CD4-positive, CD25-positive, alpha-beta regulatory T cell (primary cell): Measurements from ENCODE around the gene USF2. TPM values are rescaled to one million over a fixed set of nuclear protein-coding genes. Genes with fewer than 3 reads are reported as not detected.

Experiments used
- ATAC-seq, 2 donors: fragments of 150-1000 bp; cut with Tn5 transposase; one replicate each; pipeline ENCODE4 v1.10.0; 2021; ENCODE audit warnings: low read depth in 2 of 2, moderate number of reproducible peaks in 2 of 2, moderate library complexity in 1 of 2
- DNase-seq, 3 donors: peaks; one replicate each; pipeline versions ENCODE4 v3.0.0 to v3.0.0-alpha.2; 2012 to 2022; ENCODE audit warnings: mixed read lengths in 1 of 3
- H3K27ac ChIP-seq: one replicate; pipeline ENCODE4 v1.7.0; 2013; ENCODE audit warnings: mild to moderate bottlenecking, low read length; ENCODE audit not compliant: insufficient read depth, poor library complexity, severe bottlenecking
- H3K27me3 ChIP-seq: one replicate; pipeline ENCODE4 v1.7.0; 2013; ENCODE audit warnings: low read length; ENCODE audit not compliant: control insufficient read depth, insufficient read depth
- H3K36me3 ChIP-seq: one replicate; pipeline ENCODE4 v1.7.0; 2013; ENCODE audit warnings: mild to moderate bottlenecking, low read length, moderate library complexity; ENCODE audit not compliant: control insufficient read depth, insufficient read depth
- H3K4me1 ChIP-seq: 2 replicates; pipeline ENCODE4 v1.7.0; 2013; ENCODE audit warnings: mild to moderate bottlenecking, low read length; ENCODE audit not compliant: insufficient read depth, control insufficient read depth, poor library complexity, severe bottlenecking
- H3K4me3 ChIP-seq: one replicate; pipeline ENCODE4 v1.7.0; 2013; ENCODE audit warnings: low read depth, mild to moderate bottlenecking, low read length, moderate library complexity
- H3K9me3 ChIP-seq, 2 experiments: 1 replicate in 1 of 2; 2 replicates in 1 of 2; pipeline ENCODE4 v1.7.0; 2013; ENCODE audit warnings: low read length in 2 of 2, mild to moderate bottlenecking in 1 of 2, moderate library complexity in 1 of 2; ENCODE audit not compliant: control insufficient read depth in 2 of 2
- H3K27ac Mint-ChIP-seq, 3 donors: one replicate each; pipeline ENCODE4 v1.8.0; 2020 to 2022; ENCODE audit warnings: mild to moderate bottlenecking in 3 of 3, mixed read lengths in 3 of 3, moderate library complexity in 2 of 3
- H3K27me3 Mint-ChIP-seq: one replicate; pipeline ENCODE4 v1.8.0; 2022; ENCODE audit warnings: mild to moderate bottlenecking, mixed read lengths
- H3K36me3 Mint-ChIP-seq: one replicate; pipeline ENCODE4 v1.8.0; 2020; ENCODE audit warnings: mixed read lengths
- H3K4me1 Mint-ChIP-seq, 4 donors: one replicate each; pipeline ENCODE4 v1.8.0; 2020 to 2022; ENCODE audit warnings: mixed read lengths in 4 of 4, mild to moderate bottlenecking in 1 of 4
- H3K4me3 Mint-ChIP-seq, 4 donors: one replicate each; pipeline ENCODE4 v1.8.0; 2020 to 2022; ENCODE audit warnings: mild to moderate bottlenecking in 4 of 4, mixed read lengths in 4 of 4, moderate library complexity in 3 of 4
- H3K9me3 Mint-ChIP-seq, 7 donors: one replicate each; pipeline ENCODE4 v1.8.0; 2020 to 2022; ENCODE audit warnings: mixed read lengths in 7 of 7, mild to moderate bottlenecking in 3 of 7, moderate library complexity in 2 of 7
- polyA plus RNA-seq, 4 donors: library from polyadenylated mRNA; unstranded; fragments of 300-500 nt; fragmentation: Illumina TruSeq; gene quantifications; one replicate each; pipeline ENCODE4 v1.2.3, GENCODE V29; 2021
- total RNA-seq: library from RNA; stranded (reverse); gene quantifications from one replicate; pipeline ENCODE4 v1.2.3, GENCODE V29; 2022

The USF2 gene
- total and polyA plus RNA-seq, 5 donors from 2014 or later, result 5.9 to 277 (median 7.3) TPM

GRCh38 chr19:35293808-35294207, 25.0 kb downstream of the USF2 start:
- H3K4me1 ChIP-seq, result peaks cover 11% of the 10 kb centered on the region
- ATAC-seq, result no peak
- DNase-seq, result no peak

GRCh38 chr19:35294328-35294727, 25.6 kb downstream of the USF2 start:
- Histone ChIP-seq H3K4me3 (no peak overlapping the region), H3K27me3 (no peaks in the 10 kb centered on the region), H3K27ac (no peak overlapping the region), H3K9me3 (no peaks in the 10 kb centered on the region), H3K4me1 (peaks cover 11% of the 10 kb centered on the region), H3K36me3 (no peaks in the 10 kb centered on the region)
- DNase-seq, result no peak
- Mint-ChIP-seq H3K9me3 (no peaks in the 10 kb centered on the region), H3K4me1 (peaks cover 0 to 8% (median 4%) of the 10 kb centered on the region in 4 donors), H3K36me3 (no peaks in the 10 kb centered on the region), H3K27me3 (no peaks in the 10 kb centered on the region), H3K27ac (no peak overlapping the region), H3K4me3 (no peak overlapping the region)
- ATAC-seq, result no peak

More at GRCh38 chr19:35293808-35294207, 25.0 kb downstream of the USF2 start:
- Mint-ChIP-seq H3K4me1 (peaks cover 0 to 8% (median 4%) of the 10 kb centered on the region in 4 donors), H3K27me3 (no peaks in the 10 kb centered on the region), H3K4me3 (no peak overlapping the region), H3K27ac (no peak overlapping the region), H3K9me3 (no peaks in the 10 kb centered on the region), H3K36me3 (no peaks in the 10 kb centered on the region)
- no peaks in the 10 kb centered on the region for H3K27me3 ChIP-seq
- H3K36me3 ChIP-seq, result no peaks in the 10 kb centered on the region
- H3K27ac ChIP-seq, result no peak overlapping the region
- no peak overlapping the region for H3K4me3 ChIP-seq
- H3K9me3 ChIP-seq, result no peaks in the 10 kb centered on the region

- no peaks in the 10 kb centered on the region for H3K27me3 ChIP-seq
- Mint-ChIP-seq H3K27ac (peak overlapping the region in 2 of 3 donors; percentile 44 to 73), H3K36me3 (no peaks in the 10 kb centered on the region), H3K9me3 (no peaks in the 10 kb centered on the region), H3K4me1 (peaks cover 0 to 8% (median 4%) of the 10 kb centered on the region in 4 donors), H3K4me3 (peak overlapping the region in 1 of 4 donors; percentile 54), H3K27me3 (no peaks in the 10 kb centered on the region)
- no peaks in the 10 kb centered on the region for H3K36me3 ChIP-seq
- no peak overlapping the region for H3K4me3 ChIP-seq
- peaks cover 11% of the 10 kb centered on the region for H3K4me1 ChIP-seq
- H3K27ac ChIP-seq, result no peak overlapping the region
- ATAC-seq (no peak), DNase-seq (no peak)
- H3K9me3 ChIP-seq, result no peaks in the 10 kb centered on the region
Observed at GRCh38 chr19:35294859-35295791, 26.4 kb downstream of the USF2 start.

GRCh38 chr19:35295792-35296462, 27.2 kb downstream of the USF2 start:
- Mint-ChIP-seq H3K36me3 (no peaks in the 10 kb centered on the region), H3K9me3 (no peaks in the 10 kb centered on the region), H3K27ac (peak overlapping the region in 2 of 3 donors; percentile 44 to 73), H3K27me3 (no peaks in the 10 kb centered on the region), H3K4me1 (peaks cover 0 to 8% (median 4%) of the 10 kb centered on the region in 4 donors), H3K4me3 (peak overlapping the region in 1 of 4 donors; percentile 54)
- Histone ChIP-seq H3K36me3 (no peaks in the 10 kb centered on the region), H3K27ac (no peak overlapping the region), H3K9me3 (no peaks in the 10 kb centered on the region), H3K4me1 (peaks cover 11% of the 10 kb centered on the region), H3K4me3 (no peak overlapping the region), H3K27me3 (no peaks in the 10 kb centered on the region)
- peak in 2 of 3 donors; percentile 34 to 65 for DNase-seq
- peak; percentile 71 to 74 for ATAC-seq

GRCh38 chr19:35296644-35297514, 28.1 kb downstream of the USF2 start:
- Histone ChIP-seq H3K36me3 (no peaks in the 10 kb centered on the region), H3K27me3 (no peaks in the 10 kb centered on the region), H3K27ac (no peak overlapping the region), H3K9me3 (no peaks in the 10 kb centered on the region), H3K4me3 (no peak overlapping the region), H3K4me1 (peaks cover 11% of the 10 kb centered on the region)
- Mint-ChIP-seq H3K27ac (no peak overlapping the region), H3K4me1 (peaks cover 0 to 8% (median 4%) of the 10 kb centered on the region in 4 donors), H3K4me3 (no peak overlapping the region), H3K9me3 (no peaks in the 10 kb centered on the region), H3K36me3 (no peaks in the 10 kb centered on the region), H3K27me3 (no peaks in the 10 kb centered on the region)
- ATAC-seq (no peak), DNase-seq (no peak)

GRCh38 chr19:35297515-35297848, 28.7 kb downstream of the USF2 start:
- Mint-ChIP-seq H3K36me3 (no peaks in the 10 kb centered on the region), H3K27ac (no peak overlapping the region), H3K9me3 (no peaks in the 10 kb centered on the region), H3K4me3 (no peak overlapping the region), H3K27me3 (no peaks in the 10 kb centered on the region), H3K4me1 (peaks cover 0 to 8% (median 4%) of the 10 kb centered on the region in 4 donors)
- no peaks in the 10 kb centered on the region for H3K9me3 ChIP-seq
- H3K36me3 ChIP-seq, result no peaks in the 10 kb centered on the region
- no peaks in the 10 kb centered on the region for H3K27me3 ChIP-seq
- H3K4me3 ChIP-seq, result no peak overlapping the region
- ATAC-seq (no peak), DNase-seq (no peak)
- H3K4me1 ChIP-seq, result peaks cover 11% of the 10 kb centered on the region
- no peak overlapping the region for H3K27ac ChIP-seq

- Histone ChIP-seq H3K4me1 (peaks cover 11% of the 10 kb centered on the region), H3K4me3 (no peak overlapping the region), H3K9me3 (no peaks in the 10 kb centered on the region), H3K27me3 (no peaks in the 10 kb centered on the region), H3K27ac (no peak overlapping the region), H3K36me3 (no peaks in the 10 kb centered on the region)
- Mint-ChIP-seq H3K27ac (no peak overlapping the region), H3K36me3 (no peaks in the 10 kb centered on the region), H3K4me1 (peaks cover 0 to 8% (median 4%) of the 10 kb centered on the region in 4 donors), H3K27me3 (no peaks in the 10 kb centered on the region), H3K9me3 (no peaks in the 10 kb centered on the region), H3K4me3 (no peak overlapping the region)
- ATAC-seq (no peak), DNase-seq (no peak)
Observed at GRCh38 chr19:35297922-35298321, 29.2 kb downstream of the USF2 start.
